ENCODE data around the gene OR5H2. TPM values are rescaled to one million over a fixed set of nuclear protein-coding genes. Genes with fewer than 3 reads are reported as not detected.

The OR5H2 gene
- total RNA-seq, 4 donors from 2014 or later, result not detected

GRCh38 chr3:98328933-98329332 lies 46.6 kb downstream of the OR5H2 start:
- H3K4me3 ChIP-seq (replicated peaks in 1 of 3), result no peak overlapping the region
- H3K27me3 ChIP-seq, result no peaks in the 10 kb centered on the region
- no peak for TF ChIP-seq POLR2A (IDR thresholded peaks at IDR 0.05)
- no peak for TF ChIP-seq CTCF (IDR thresholded peaks at IDR 0.05)
- WGBS, 2 donors, result 78 to 79% methylated on average over 4 to 5 of the region's 5 CpGs
- DNase-seq, result no peak
- peaks cover 0 to 7% of the 10 kb centered on the region in 2 donors for H3K4me1 ChIP-seq
- no peak overlapping the region for H3K27ac ChIP-seq
- H3K36me3 ChIP-seq, result no peaks in the 10 kb centered on the region
- H3K9me3 ChIP-seq, result no peaks in the 10 kb centered on the region
- intact Hi-C loops (cut with DNase I), result loop anchor here (5.0 kb wide), 1 partner anchor 287 kb away; no protein-coding TSS in a partner anchor

- Histone ChIP-seq H3K27ac (no peak overlapping the region), H3K27me3 (no peaks in the 10 kb centered on the region), H3K4me3 (replicated peaks in 1 of 3) (no peak overlapping the region), H3K9me3 (no peaks in the 10 kb centered on the region), H3K36me3 (no peaks in the 10 kb centered on the region), H3K4me1 (peaks cover 0 to 7% of the 10 kb centered on the region in 2 donors)
- 5 to 10% methylated on average over 6 of the region's 6 CpGs for WGBS, 2 donors
- peak in 5 of 6 experiments; percentile 55 to 75 (median 63) for TF ChIP-seq CTCF (IDR thresholded peaks at IDR 0.05)
- TF ChIP-seq POLR2A (IDR thresholded peaks at IDR 0.05), result no peak
- intact Hi-C loops (cut with DNase I), result loop anchor here (5.0 kb wide), 1 partner anchor 287 kb away; no protein-coding TSS in a partner anchor
- peak; percentile 46 to 51 for DNase-seq
Measured at GRCh38 chr3:98329392-98330124, 47.3 kb downstream of the OR5H2 start.

GRCh38 chr3:98331329-98331728 lies 49.0 kb downstream of the OR5H2 start:
- H3K27ac ChIP-seq, result no peak overlapping the region
- H3K4me3 ChIP-seq (replicated peaks in 1 of 3), result no peak overlapping the region
- H3K36me3 ChIP-seq, result no peaks in the 10 kb centered on the region
- 86 to 90% methylated on average over 1 of the region's 1 CpG for WGBS, 2 donors
- TF ChIP-seq CTCF (IDR thresholded peaks at IDR 0.05) (no peak), POLR2A (IDR thresholded peaks at IDR 0.05) (no peak)
- H3K4me1 ChIP-seq, result no peaks in the 10 kb centered on the region
- H3K27me3 ChIP-seq, result no peaks in the 10 kb centered on the region
- intact Hi-C loops (cut with DNase I), result no loop called here
- no peak for DNase-seq
- no peaks in the 10 kb centered on the region for H3K9me3 ChIP-seq

Other genes with a start within 250 kb of the OR5H2 start
- gene GABRR3, start 247.2 kb upstream of the OR5H2 start, total RNA-seq, result under 1 TPM in 1 of 4 donors, not detected in 3; under 0.01 TPM
- not detected for gene OR5AC2, start 195.3 kb upstream of the OR5H2 start, total RNA-seq
- not detected for gene OR5H1, start 151.8 kb upstream of the OR5H2 start, total RNA-seq
- gene OR5H14, start 135.0 kb upstream of the OR5H2 start, total RNA-seq, result not detected
- not detected for gene OR5H15, start 115.8 kb upstream of the OR5H2 start, total RNA-seq
- gene OR5H6, start 18.3 kb upstream of the OR5H2 start, total RNA-seq, result not detected
- gene OR5K4, start 71.3 kb downstream of the OR5H2 start, total RNA-seq, result not detected
- not detected for gene OR5K3, start 108.2 kb downstream of the OR5H2 start, total RNA-seq
- not detected for gene OR5K1, start 180.7 kb downstream of the OR5H2 start, total RNA-seq
- gene OR5K2, start 215.2 kb downstream of the OR5H2 start, total RNA-seq, result not detected
- gene CLDND1, start 240.4 kb downstream of the OR5H2 start, total RNA-seq, result 100 to 1,000 TPM in 2 of 4 donors, 10 to 100 TPM in 2; 70.2 to 112 (median 91.6) TPM
- gene GPR15, start 249.5 kb downstream of the OR5H2 start, total RNA-seq, result not detected